PFSK-1 (cell line): ENCODE measurements around the gene MXD1.

Experiments
- POLR2AphosphoS5 ChIP-seq: IDR thresholded peaks from 2 replicates; pipeline ENCODE4 v1.6.1; 2012; ENCODE audit warnings: low read depth, mild to moderate bottlenecking, control low read depth, low read length, moderate library complexity
- TAF1 ChIP-seq: IDR thresholded peaks from 2 replicates; pipeline ENCODE4 v1.6.1; 2012; ENCODE audit warnings: low read length, control low read depth, borderline replicate concordance; ENCODE audit not compliant: insufficient read depth

GRCh38 chr2:69943000-69943842 is 28.3 kb downstream of the MXD1 start:
- TF ChIP-seq TAF1 = no peak
- TF ChIP-seq POLR2AphosphoS5 = no peak
